Keratinocyte (primary cell): ENCODE results near the gene CHPF. TPM values are rescaled to one million over a fixed set of nuclear protein-coding genes. Genes with fewer than 3 reads are reported as not detected.

Source experiments
- DNase-seq: peaks from one replicate; pipeline ENCODE4 v3.0.0-alpha.2; 2011; ENCODE audit warnings: low read depth, missing footprints, low spot score
- FAIRE-seq: peaks from 2 replicates; lab custom pipeline; 2011; peaks lifted over from hg19 to GRCh38; lab: Jason Lieb, UNC
- H2AFZ ChIP-seq: 2 replicates; pipeline ENCODE4 v1.6.0; 2012; ENCODE audit warnings: low read length, control low read depth, inconsistent platforms; ENCODE audit not compliant: control insufficient read depth
- H3K27ac ChIP-seq: 2 replicates; pipeline ENCODE4 v1.5.1; 2011; ENCODE audit warnings: low read length; ENCODE audit not compliant: control insufficient read depth, insufficient read depth
- H3K27me3 ChIP-seq: 3 replicates; pipeline ENCODE4 v1.6.0; 2011; ENCODE audit warnings: low read length; ENCODE audit not compliant: control insufficient read depth, insufficient read depth; ENCODE audit errors: extremely low read depth
- H3K36me3 ChIP-seq, 2 experiments: 2 replicates in 1 of 2; 3 replicates in 1 of 2; pipeline ENCODE4 v1.5.1; 2011; ENCODE audit warnings: low read length in 2 of 2, mild to moderate bottlenecking in 1 of 2; ENCODE audit not compliant: control insufficient read depth in 2 of 2, insufficient read depth in 2 of 2; ENCODE audit errors: extremely low read depth in 1 of 2
- H3K4me1 ChIP-seq: 3 replicates; pipeline ENCODE4 v1.5.1; 2011; ENCODE audit warnings: low read length; ENCODE audit not compliant: control insufficient read depth, insufficient read depth; ENCODE audit errors: extremely low read depth
- H3K4me2 ChIP-seq: 3 replicates; pipeline ENCODE4 v1.6.0; 2011; ENCODE audit warnings: low read depth, low read length; ENCODE audit not compliant: control insufficient read depth, insufficient read depth; ENCODE audit errors: extremely low read depth
- H3K4me3 ChIP-seq, 3 experiments: fragments of 200-600 bp in 1 of 3; sonication (generic) in 1 of 3; 2 replicates in 2 of 3; 3 replicates in 1 of 3; pipeline ENCODE4 v1.5.1; 2011 to 2016; ENCODE audit warnings: low read length in 3 of 3, mild to moderate bottlenecking in 3 of 3, control low read depth in 2 of 3, inconsistent platforms in 1 of 3, low read depth in 1 of 3, mixed read lengths in 1 of 3, mixed run types in 1 of 3, moderate library complexity in 1 of 3; ENCODE audit not compliant: control insufficient read depth in 2 of 3, insufficient read depth in 2 of 3; ENCODE audit errors: extremely low read depth in 1 of 3
- H3K79me2 ChIP-seq: 2 replicates; pipeline ENCODE4 v1.6.0; 2012; ENCODE audit warnings: low read length; ENCODE audit not compliant: control insufficient read depth, insufficient read depth
- H3K9ac ChIP-seq: 3 replicates; pipeline ENCODE4 v1.6.0; 2011; ENCODE audit warnings: low read length; ENCODE audit not compliant: control insufficient read depth, insufficient read depth; ENCODE audit errors: extremely low read depth
- H3K9me1 ChIP-seq: 3 replicates; pipeline ENCODE4 v1.6.0; 2011; ENCODE audit warnings: low read length; ENCODE audit not compliant: control insufficient read depth, insufficient read depth; ENCODE audit errors: extremely low read depth
- H3K9me3 ChIP-seq: 2 replicates; pipeline ENCODE4 v1.5.1; 2012; ENCODE audit warnings: low read depth, low read length; ENCODE audit not compliant: control insufficient read depth
- H4K20me1 ChIP-seq: 3 replicates; pipeline ENCODE4 v1.6.0; 2011; ENCODE audit warnings: low read length; ENCODE audit not compliant: control insufficient read depth, insufficient read depth; ENCODE audit errors: extremely low read depth
- EZH2 ChIP-seq: IDR thresholded peaks from one replicate; pipeline ENCODE4 v1.6.1; 2012; ENCODE audit warnings: inconsistent platforms, mild to moderate bottlenecking, low read length, moderate library complexity
- dilution Hi-C: fragments of 300-500 bp; cut with MboI; formaldehyde crosslinking; loops from one replicate; pipeline ENCODE4 v1.7.0; 2020; ENCODE audit warnings: low sequenced_read_pairs; ENCODE audit not compliant: extremely low pct_ligation_motif_present
- polyA plus RNA-seq, 5 experiments: library from polyadenylated mRNA; depleted of rRNA in 3 of 5; stranded (reverse) in 3 of 5; stranded (forward) in 1 of 5; unstranded in 1 of 5; fragments of >200 nt; gene quantifications; 1 replicate in 1 of 5; 2 replicates in 3 of 5; 3 replicates in 1 of 5; pipeline versions ENCODE4 v1.2.1 to v1.2.3, GENCODE V29; 2011 to 2012; ENCODE audit warnings: missing spikeins in 2 of 5, low read depth in 1 of 5, low replicate concordance in 1 of 5
- TF ChIP-seq, protein P1 (sequence below), 3 experiments: IDR thresholded peaks in 1 of 3; conservative IDR thresholded peaks in 1 of 3; optimal IDR thresholded peaks in 1 of 3; 2 replicates in 2 of 3; 3 replicates in 1 of 3; pipeline versions ENCODE3 to v1.5.1; 2011; ENCODE audit warnings: low read length in 3 of 3, mild to moderate bottlenecking in 3 of 3, moderate library complexity in 2 of 3, control low read depth in 1 of 3, inconsistent platforms in 1 of 3; ENCODE audit not compliant: insufficient read depth in 2 of 3; ENCODE audit errors: extremely low read depth in 1 of 3

Gene CHPF
- polyA plus RNA-seq, 1 donor (not counting 4 experiments of a cell fraction or from before 2014, with no cell fraction given), result 24.4 TPM

DNA sequence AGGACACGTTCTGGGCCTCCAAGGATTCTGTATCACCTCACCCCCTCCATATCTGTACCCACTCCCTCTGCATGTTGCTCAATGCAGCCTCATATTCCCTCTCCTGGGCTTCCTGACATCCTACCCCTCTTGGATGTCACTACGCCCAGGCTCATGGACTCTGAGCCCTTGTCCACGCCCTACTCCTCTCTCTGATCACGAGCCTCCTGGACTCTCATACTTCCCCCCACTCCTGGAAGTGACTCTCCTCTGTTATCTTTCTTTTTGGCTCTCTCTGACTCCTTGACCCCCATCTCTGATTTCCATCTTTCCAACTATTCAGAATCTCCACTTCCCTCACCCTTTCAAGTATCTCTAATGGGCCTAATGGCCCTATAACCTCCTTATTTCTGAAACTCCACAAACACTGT, 2.3 kb upstream of the CHPF start:
- Histone ChIP-seq H4K20me1 (peaks cover 5% of the 10 kb centered on the region), H3K79me2 (peaks cover 16% of the 10 kb centered on the region), H2AFZ (no peak overlapping the region), H3K9me3 (no peaks in the 10 kb centered on the region), H3K36me3 (peaks cover 2 to 3% of the 10 kb centered on the region in 2 experiments), H3K4me1 (peaks cover 11% of the 10 kb centered on the region), H3K27me3 (no peaks in the 10 kb centered on the region), H3K27ac (no peak overlapping the region), H3K4me3 (no peak overlapping the region), H3K4me2 (no peak overlapping the region), H3K9me1 (no peaks in the 10 kb centered on the region), H3K9ac (no peak overlapping the region)
- no peak for TF ChIP-seq EZH2
- TF ChIP-seq, protein P1, sequence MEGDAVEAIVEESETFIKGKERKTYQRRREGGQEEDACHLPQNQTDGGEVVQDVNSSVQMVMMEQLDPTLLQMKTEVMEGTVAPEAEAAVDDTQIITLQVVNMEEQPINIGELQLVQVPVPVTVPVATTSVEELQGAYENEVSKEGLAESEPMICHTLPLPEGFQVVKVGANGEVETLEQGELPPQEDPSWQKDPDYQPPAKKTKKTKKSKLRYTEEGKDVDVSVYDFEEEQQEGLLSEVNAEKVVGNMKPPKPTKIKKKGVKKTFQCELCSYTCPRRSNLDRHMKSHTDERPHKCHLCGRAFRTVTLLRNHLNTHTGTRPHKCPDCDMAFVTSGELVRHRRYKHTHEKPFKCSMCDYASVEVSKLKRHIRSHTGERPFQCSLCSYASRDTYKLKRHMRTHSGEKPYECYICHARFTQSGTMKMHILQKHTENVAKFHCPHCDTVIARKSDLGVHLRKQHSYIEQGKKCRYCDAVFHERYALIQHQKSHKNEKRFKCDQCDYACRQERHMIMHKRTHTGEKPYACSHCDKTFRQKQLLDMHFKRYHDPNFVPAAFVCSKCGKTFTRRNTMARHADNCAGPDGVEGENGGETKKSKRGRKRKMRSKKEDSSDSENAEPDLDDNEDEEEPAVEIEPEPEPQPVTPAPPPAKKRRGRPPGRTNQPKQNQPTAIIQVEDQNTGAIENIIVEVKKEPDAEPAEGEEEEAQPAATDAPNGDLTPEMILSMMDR (optimal IDR thresholded peaks at IDR 0.05 in 1 of 3, IDR thresholded peaks at IDR 0.05 in 1 of 3, conservative IDR thresholded peaks at IDR 0.05 in 1 of 3; ENCODE audit: extremely low read depth in 1 of 3, insufficient read depth in 2 of 3, low read length in 3 of 3), result no peak
- no peak for DNase-seq
- dilution Hi-C loops, result no loop called here
- FAIRE-seq, result no peak

DNA sequence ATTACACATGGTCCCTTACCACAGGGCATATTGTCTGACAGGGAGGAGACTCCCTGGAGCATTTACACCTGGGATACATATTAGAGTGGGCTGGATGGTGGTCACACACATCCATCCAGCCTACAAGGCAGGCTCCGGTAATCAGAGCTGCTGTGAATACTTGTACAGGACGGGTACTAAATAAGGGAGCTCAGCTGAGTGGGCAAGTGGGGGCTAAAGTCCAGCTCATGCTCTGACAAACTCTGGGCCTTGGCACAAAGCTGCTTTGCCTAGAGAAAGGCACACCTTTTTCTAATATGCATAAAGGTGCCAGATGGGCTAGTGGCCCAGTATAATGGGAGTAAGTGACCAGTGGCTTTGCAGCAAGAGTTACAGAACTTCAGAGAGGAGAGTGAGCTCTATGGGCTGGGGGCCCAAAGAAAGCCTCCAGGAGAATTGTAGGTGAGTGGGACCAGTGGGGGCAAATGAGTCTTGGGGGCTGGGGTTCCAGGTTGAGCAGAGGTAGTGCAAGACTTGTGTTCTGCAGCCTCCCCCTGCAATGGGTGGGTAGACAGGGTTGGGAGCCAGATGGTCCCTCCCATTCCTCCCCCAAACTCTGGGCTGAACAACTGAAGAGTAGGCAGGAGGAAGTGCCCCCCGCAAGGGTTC, 1.8 kb upstream of the CHPF start:
- Histone ChIP-seq H3K9me3 (no peaks in the 10 kb centered on the region), H3K4me2 (no peak overlapping the region), H3K79me2 (peaks cover 20% of the 10 kb centered on the region), H3K9ac (no peak overlapping the region), H4K20me1 (peaks cover 7% of the 10 kb centered on the region), H3K27me3 (no peaks in the 10 kb centered on the region), H3K4me3 (no peak overlapping the region), H3K4me1 (peaks cover 11% of the 10 kb centered on the region), H3K27ac (no peak overlapping the region), H2AFZ (no peak overlapping the region), H3K36me3 (peaks cover 7% of the 10 kb centered on the region in 2 experiments), H3K9me1 (no peaks in the 10 kb centered on the region)
- DNase-seq, result no peak
- TF ChIP-seq, protein P1 (optimal IDR thresholded peaks at IDR 0.05 in 1 of 3, IDR thresholded peaks at IDR 0.05 in 1 of 3, conservative IDR thresholded peaks at IDR 0.05 in 1 of 3; ENCODE audit: extremely low read depth in 1 of 3, insufficient read depth in 2 of 3, low read length in 3 of 3), result no peak
- no peak for TF ChIP-seq EZH2
- dilution Hi-C loops, result no loop called here
- FAIRE-seq, result no peak
